K562 (cell line): ENCODE results near the gene TBC1D2. TPM values are rescaled to one million over a fixed set of nuclear protein-coding genes. Genes with fewer than 3 reads are reported as not detected.

Source experiments
- ATAC-seq: fragments of 200-7000 bp; cut with Tn5 transposase; 3 replicates; pipeline ENCODE4 v1.9.1; 2020; ENCODE audit warnings: moderate library complexity
- BruUV-seq: library from RNA; stranded (reverse); fragments of 400-500 nt; replicated peaks from 2 replicates; lab custom pipeline; 2021; lab: Mats Ljungman, UMichigan
- CTCF ChIA-PET: fragments of 300-600 bp; formaldehyde crosslinking; extraction: SDS; loops from one replicate; lab custom pipeline; 2021; ENCODE audit warnings: low intra/inter-chr PET ratio; lab: Yijun Ruan, JAX
- POLR2A ChIA-PET: fragments of 300-600, 350-650 bp; sonication (Branson Sonifier 250); formaldehyde crosslinking; extraction: SDS; loops from one replicate; lab custom pipeline; 2021; ENCODE audit warnings: antibody characterized with exemption, inconsistent platforms; lab: Yijun Ruan, JAX
- DNase-seq, 4 experiments: peaks; one replicate each; pipeline versions ENCODE4 v3.0.0 to v3.0.0-alpha.2; 2011 to 2018; ENCODE audit warnings: low spot score in 3 of 4, mixed read lengths in 3 of 4; ENCODE audit errors: extremely low read depth in 1 of 4
- FAIRE-seq: peaks from 2 replicates; lab custom pipeline; 2011; peaks lifted over from hg19 to GRCh38; lab: Jason Lieb, UNC
- H2AFZ ChIP-seq: 2 replicates; pipeline ENCODE4 v1.6.0; 2011; ENCODE audit warnings: low read depth, low read length, control low read depth, inconsistent platforms
- H3K27ac ChIP-seq: fragments of 200-600 bp; 3 replicates; pipeline ENCODE4 v1.8.0; 2011; ENCODE audit warnings: low read depth, mild to moderate bottlenecking, control low read depth, inconsistent platforms, low read length, moderate library complexity, mixed read lengths; ENCODE audit errors: extremely low read depth
- H3K27me3 ChIP-seq, 2 experiments: fragments of 300-600 bp in 1 of 2; 2 replicates in 1 of 2; 3 replicates in 1 of 2; pipeline versions ENCODE4 v1.6.0 to v1.8.0; 2011; ENCODE audit warnings: inconsistent platforms in 2 of 2, low read length in 2 of 2, mild to moderate bottlenecking in 1 of 2, mixed read lengths in 1 of 2, moderate library complexity in 1 of 2; ENCODE audit not compliant: control insufficient read depth in 2 of 2, insufficient read depth in 2 of 2
- H3K36me3 ChIP-seq: fragments of 300-600 bp; 3 replicates; pipeline ENCODE4 v1.8.0; 2011; ENCODE audit warnings: mild to moderate bottlenecking, low read length, inconsistent platforms; ENCODE audit not compliant: control insufficient read depth, insufficient read depth
- H3K4me1 ChIP-seq, 2 experiments: fragments of 200-600 bp in 1 of 2; replicated peaks in 1 of 2; 2 replicates in 1 of 2; 3 replicates in 1 of 2; pipeline versions ENCODE4 v1.5.1 to v1.8.0; 2011; ENCODE audit warnings: inconsistent platforms in 2 of 2, low read length in 2 of 2, mild to moderate bottlenecking in 1 of 2, mixed read lengths in 1 of 2, moderate library complexity in 1 of 2; ENCODE audit not compliant: control insufficient read depth in 2 of 2, insufficient read depth in 2 of 2
- H3K4me2 ChIP-seq: 2 replicates; pipeline ENCODE4 v1.6.1; 2011; ENCODE audit warnings: low read length, control low read depth, inconsistent platforms, mixed read lengths; ENCODE audit not compliant: insufficient read depth
- H3K4me3 ChIP-seq: fragments of 200-600 bp; sonication (generic), shearing (Covaris generic); 2 replicates; pipeline ENCODE4 v1.5.1; 2016; ENCODE audit warnings: control low read depth, inconsistent platforms
- H3K79me2 ChIP-seq: fragments of 200-600 bp; 3 replicates; pipeline ENCODE4 v1.8.0; 2011; ENCODE audit warnings: low read length, inconsistent platforms; ENCODE audit not compliant: control insufficient read depth, insufficient read depth
- H3K9ac ChIP-seq, 2 experiments: 2 replicates each; pipeline versions ENCODE4 v1.6.0 to v1.6.1; 2011; ENCODE audit warnings: low read depth in 2 of 2, low read length in 2 of 2, control low read depth in 1 of 2, inconsistent platforms in 1 of 2, mild to moderate bottlenecking in 1 of 2, mixed read lengths in 1 of 2; ENCODE audit not compliant: insufficient read depth in 1 of 2
- H3K9me1 ChIP-seq: one replicate; pipeline ENCODE4 v1.6.0; 2011; ENCODE audit warnings: inconsistent platforms, mild to moderate bottlenecking, low read length, moderate library complexity; ENCODE audit not compliant: control insufficient read depth, insufficient read depth
- H3K9me3 ChIP-seq: replicated peaks from 2 replicates; pipeline ENCODE4 v1.5.1; 2011; ENCODE audit warnings: low read depth, low read length, inconsistent platforms; ENCODE audit not compliant: control insufficient read depth, insufficient read depth
- H4K20me1 ChIP-seq: replicated peaks from 2 replicates; pipeline ENCODE4 v1.6.1; 2011; ENCODE audit warnings: low read length, inconsistent platforms, mixed read lengths; ENCODE audit not compliant: control insufficient read depth, insufficient read depth
- CTCFL ChIP-seq: IDR thresholded peaks from 2 replicates; pipeline ENCODE4 v1.6.1; 2011; ENCODE audit warnings: borderline replicate concordance, low read depth, mild to moderate bottlenecking, moderate library complexity, low read length; ENCODE audit not compliant: insufficient read depth, poor library complexity, severe bottlenecking
- RFX1 ChIP-seq: fragments of 450-650 bp; IDR thresholded peaks from 2 replicates; pipeline ENCODE4 v1.6.1; 2016; ENCODE audit warnings: mild to moderate bottlenecking, moderate library complexity
- SP1 ChIP-seq: sonication (generic); formaldehyde crosslinking; IDR thresholded peaks from 2 replicates; pipeline ENCODE4 v1.8.1; 2022; ENCODE audit warnings: mild to moderate bottlenecking, missing genetic modification reagents
- ZNF561 ChIP-seq: fragments of 450-650 bp; formaldehyde crosslinking; conservative IDR thresholded peaks from 2 replicates; pipeline ENCODE4 v1.4.0; 2020; ENCODE audit warnings: mild to moderate bottlenecking, moderate library complexity
- WGBS: fragments of 100-300 bp; shearing (Covaris generic); methylation state at CpG from one replicate; pipeline ENCODE4 v1.1.6; 2016; ENCODE audit warnings: low coverage, mixed read lengths; ENCODE audit not compliant: insufficient coverage; ENCODE audit errors: missing lambda C conversion rate; 5-methylcytosine and 5-hydroxymethylcytosine counted together
- in situ Hi-C: fragments of 300-500 bp; cut with MboI; formaldehyde crosslinking; loops from 4 replicates; pipeline ENCODE4 v1.15.0; 2018; ENCODE audit warnings: inconsistent platforms, mixed read lengths
- intact Hi-C: fragments of 100-400 bp; cut with micrococcal nuclease; formaldehyde crosslinking; loops from 2 replicates; pipeline ENCODE4 v1.14.2; 2022
- polyA plus RNA-seq, 8 experiments: library from polyadenylated mRNA; depleted of rRNA in 4 of 8; stranded (reverse) in 5 of 8; unstranded in 3 of 8; fragments of >200 nt; fragmentation: Nextera tagmentation in 2 of 8; fragmentation: Illumina TruSeq in 1 of 8; extraction: Ambion mirVana in 2 of 8; extraction: Trizol in 1 of 8; gene quantifications; 2 replicates each; pipeline versions ENCODE4 v1.2.1 to v1.2.3, GENCODE V29; 2011 to 2014; ENCODE audit warnings: inconsistent platforms in 1 of 8, missing spikeins in 1 of 8
- total RNA-seq, 7 experiments: library from RNA; depleted of rRNA in 6 of 7; stranded (reverse); fragments of >200 nt in 6 of 7; fragmentation: Illumina TruSeq in 2 of 7; extraction: Trizol in 2 of 7; gene quantifications; 2 replicates each; pipeline versions ENCODE4 v1.2.1 to v1.2.3, GENCODE V29; 2011 to 2021; ENCODE audit warnings: low replicate concordance in 1 of 7

TBC1D2 gene
- total and polyA plus RNA-seq, 9 of the 15 experiments (the other 6 are each of a cell fraction or from before 2014, with no cell fraction given), result 0.10 to 7.0 (median 2.5) TPM

GRCh38 chr9:98217255-98217654, 38.2 kb downstream of the TBC1D2 start:
- intact Hi-C loops, result no loop called here
- ChIA-PET CTCF (no interaction called here), POLR2A (no interaction called here)
- ATAC-seq, result no peak
- WGBS, result 90% methylated on average over 2 of the region's 2 CpGs
- no peak overlapping the region; a peak in 1 of 4 replicates for H3K9ac ChIP-seq
- H3K4me1 ChIP-seq, result peaks cover 0 to 4% of the 10 kb centered on the region in 2 experiments; a peak in 2 of 5 replicates
- no peak overlapping the region for H2AFZ ChIP-seq
- no TSS peak for BruUV-seq
- no peak overlapping the region for H3K4me3 ChIP-seq
- no peak for FAIRE-seq
- no peaks in the 10 kb centered on the region for H3K9me1 ChIP-seq
- H3K4me2 ChIP-seq, result no peak overlapping the region
- TF ChIP-seq CTCFL, result no peak
- TF ChIP-seq ZNF561 (CRISPR knock-in tag), result no peak
- TF ChIP-seq RFX1, result no peak
- TF ChIP-seq SP1 (CRISPR knock-in tag), result no peak
- DNase-seq, result no peak
- H3K27ac ChIP-seq, result no peak overlapping the region
- no peaks in the 10 kb centered on the region for H4K20me1 ChIP-seq
- no peaks in the 10 kb centered on the region for H3K9me3 ChIP-seq
- H3K36me3 ChIP-seq, result peaks cover 21% of the 10 kb centered on the region; the same call in 2 of the 3 replicates
- in situ Hi-C loops, result no loop called here
- H3K27me3 ChIP-seq, result no peaks in the 10 kb centered on the region
- no peaks in the 10 kb centered on the region for H3K79me2 ChIP-seq
